Activated naive CD8-positive, alpha-beta T cell treated with anti-CD3 and anti-CD28 coated beads, Interleukin-2, amount 10 ng/mL, durations not matched to agents 7 days and 5 days (primary cell): ENCODE measurements around the gene DNALI1. TPM values are rescaled to one million over a fixed set of nuclear protein-coding genes. Genes with fewer than 3 reads are reported as not detected.

Experiments
- ATAC-seq: fragments of 150-1000 bp; cut with Tn5 transposase; one replicate; pipeline ENCODE4 v1.10.0; 2021; ENCODE audit warnings: low read depth, moderate library complexity
- POLR2A ChIA-PET: fragments of 350-600 bp; sonication (Branson Sonifier 250); formaldehyde crosslinking; loops from one replicate; lab custom pipeline; 2021; ENCODE audit warnings: antibody characterized with exemption; lab: Charles Lee
- DNase-seq: peaks from one replicate; pipeline ENCODE4 v3.0.0; 2021
- H3K27ac Mint-ChIP-seq: one replicate; pipeline ENCODE4 v1.8.0; 2022; ENCODE audit warnings: mild to moderate bottlenecking, mixed read lengths
- H3K27me3 Mint-ChIP-seq: one replicate; pipeline ENCODE4 v1.8.0; 2022; ENCODE audit warnings: mild to moderate bottlenecking, moderate library complexity, mixed read lengths
- H3K36me3 Mint-ChIP-seq: one replicate; pipeline ENCODE4 v1.8.0; 2021; ENCODE audit warnings: mild to moderate bottlenecking, mixed read lengths
- H3K4me1 Mint-ChIP-seq: one replicate; pipeline ENCODE4 v1.8.0; 2021; ENCODE audit warnings: mixed read lengths
- H3K4me3 Mint-ChIP-seq: one replicate; pipeline ENCODE4 v1.8.0; 2022; ENCODE audit warnings: mild to moderate bottlenecking, moderate library complexity, mixed read lengths
- H3K9me3 Mint-ChIP-seq: one replicate; pipeline ENCODE4 v1.8.0; 2021; ENCODE audit warnings: mixed read lengths
- total RNA-seq, 2 experiments: library from RNA; stranded (reverse); gene quantifications; one replicate each; pipeline ENCODE4 v1.2.3, GENCODE V29; 2021

The DNALI1 gene
- total RNA-seq, 2 experiments from 2014 or later: 0.11 TPM; not detected in 1

- no peaks in the 10 kb centered on the region for H3K9me3 Mint-ChIP-seq
- H3K27me3 Mint-ChIP-seq: peaks cover 8% of the 10 kb centered on the region
- DNase-seq (no peak), ATAC-seq (no peak)
- H3K27ac Mint-ChIP-seq: peak overlapping the region; percentile 98
- H3K4me3 Mint-ChIP-seq: peak overlapping the region; percentile 100
- H3K36me3 Mint-ChIP-seq: peaks cover 5% of the 10 kb centered on the region
- H3K4me1 Mint-ChIP-seq: peaks cover 22% of the 10 kb centered on the region
- POLR2A ChIA-PET: interaction anchor here (1.2 to 1.8 kb wide), 3 partner anchors 86 to 212 kb away, joined by 4 to 17 read pairs (median 7); partner anchors contain the start of genes C1orf122 and YRDC
Observed at GRCh38 chr1:37596182-37596667, 39.5 kb downstream of the DNALI1 start.

DNA sequence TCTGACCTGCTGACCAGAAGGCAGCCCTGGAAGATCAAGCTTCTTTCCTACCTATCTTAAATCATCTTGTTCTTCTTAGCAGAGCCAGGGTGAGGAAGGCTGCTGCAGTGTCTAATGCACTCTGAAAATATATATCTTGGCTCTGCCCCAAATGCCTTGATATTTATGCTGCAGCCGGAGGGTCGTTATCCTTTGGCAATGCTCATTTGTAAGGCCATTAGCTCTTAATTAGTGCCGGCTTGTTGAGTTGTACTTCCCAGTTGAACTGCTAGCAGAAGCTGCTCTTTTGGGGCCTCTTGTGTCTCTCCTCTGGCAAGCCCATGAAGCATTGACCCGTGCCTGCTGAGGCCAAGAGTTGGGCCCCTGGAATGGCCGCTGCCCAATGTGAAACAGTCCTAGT is 43.2 kb downstream of the DNALI1 start:
- ATAC-seq (no peak), DNase-seq (no peak)
- POLR2A ChIA-PET: no interaction called here
- H3K36me3 Mint-ChIP-seq: no peaks in the 10 kb centered on the region
- H3K27me3 Mint-ChIP-seq: peaks cover 21% of the 10 kb centered on the region
- no peak overlapping the region for H3K27ac Mint-ChIP-seq
- H3K9me3 Mint-ChIP-seq: no peaks in the 10 kb centered on the region
- H3K4me1 Mint-ChIP-seq: peaks cover 9% of the 10 kb centered on the region
- H3K4me3 Mint-ChIP-seq: no peak overlapping the region

DNA sequence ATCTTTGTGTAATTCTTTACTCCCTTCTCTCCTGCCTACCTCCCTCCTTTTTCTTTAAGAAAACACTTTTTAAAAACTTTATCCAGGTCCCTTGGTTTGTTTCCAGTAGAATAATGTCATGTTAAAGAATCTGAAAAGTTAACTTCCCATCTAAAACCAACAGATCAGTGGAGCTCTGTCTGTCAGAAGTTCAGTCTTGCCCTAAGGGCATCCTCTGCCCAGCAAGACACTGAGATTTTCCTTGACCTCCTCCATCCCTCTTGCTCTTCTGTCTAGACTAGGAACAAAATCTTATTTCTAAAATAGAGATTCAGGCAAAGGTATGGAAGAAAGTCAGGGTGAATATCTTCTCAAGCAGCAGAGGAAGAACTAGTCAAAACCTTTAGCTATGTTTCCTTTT is 44.7 kb downstream of the DNALI1 start:
- Mint-ChIP-seq H3K36me3 (no peaks in the 10 kb centered on the region), H3K4me3 (no peak overlapping the region), H3K4me1 (no peaks in the 10 kb centered on the region), H3K27ac (no peak overlapping the region), H3K9me3 (no peaks in the 10 kb centered on the region), H3K27me3 (peaks cover 29% of the 10 kb centered on the region)
- POLR2A ChIA-PET: no interaction called here
- DNase-seq (no peak), ATAC-seq (no peak)

DNA sequence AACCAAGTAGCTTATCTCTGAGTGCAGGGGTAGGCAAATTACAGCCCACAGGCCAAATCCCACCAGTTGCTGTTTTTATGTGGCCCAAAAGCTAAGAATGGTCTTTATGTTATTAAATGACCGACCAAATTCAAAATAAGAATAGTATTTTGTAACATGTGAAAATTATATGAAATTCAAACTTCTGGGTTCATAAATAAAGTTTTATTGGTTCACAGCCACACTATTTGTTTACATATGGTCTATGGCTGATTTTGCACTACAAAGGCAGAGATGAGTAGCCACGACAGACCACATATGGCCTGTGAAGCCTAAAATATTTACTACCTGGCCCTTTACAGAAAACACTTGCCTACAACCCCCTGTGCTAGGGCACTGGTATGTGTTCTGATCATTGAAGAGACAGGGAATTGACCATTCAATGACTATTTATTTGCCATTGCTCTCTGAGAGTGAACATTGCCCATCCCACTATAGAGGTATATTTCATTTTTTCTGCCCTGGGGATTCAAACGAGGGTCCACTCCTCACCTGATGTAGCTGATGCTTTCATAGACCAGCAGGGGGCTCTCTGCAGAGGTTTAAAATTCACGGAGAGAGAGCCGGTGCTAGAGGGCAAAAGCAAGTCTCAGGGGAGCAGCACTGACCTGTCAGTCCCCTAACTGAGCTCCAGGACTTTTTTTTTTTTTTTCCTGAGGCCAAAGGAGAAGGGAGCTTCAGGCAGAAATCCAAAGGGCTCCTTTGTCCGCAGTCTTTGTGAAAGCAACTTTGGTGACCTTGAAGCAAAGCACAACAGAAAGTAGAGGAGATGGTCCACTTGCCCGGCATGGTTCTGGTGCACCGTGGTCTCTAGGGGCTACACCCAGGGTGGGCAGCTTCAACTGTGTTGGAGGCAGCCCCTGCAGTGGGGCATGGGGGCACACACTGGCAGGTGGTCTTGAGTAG is 46.3 kb downstream of the DNALI1 start:
- POLR2A ChIA-PET: no interaction called here
- DNase-seq: no peak
- no peaks in the 10 kb centered on the region for H3K36me3 Mint-ChIP-seq
- H3K9me3 Mint-ChIP-seq: no peaks in the 10 kb centered on the region
- peaks cover 27% of the 10 kb centered on the region for H3K27me3 Mint-ChIP-seq
- H3K27ac Mint-ChIP-seq: no peak overlapping the region
- no peak for ATAC-seq
- no peak overlapping the region for H3K4me3 Mint-ChIP-seq
- no peaks in the 10 kb centered on the region for H3K4me1 Mint-ChIP-seq

GRCh38 chr1:37605061-37605650 is 48.4 kb downstream of the DNALI1 start:
- H3K27me3 Mint-ChIP-seq: peaks cover 26% of the 10 kb centered on the region
- POLR2A ChIA-PET: no interaction called here
- no peak for DNase-seq
- H3K4me1 Mint-ChIP-seq: no peaks in the 10 kb centered on the region
- H3K9me3 Mint-ChIP-seq: no peaks in the 10 kb centered on the region
- ATAC-seq: no peak
- no peak overlapping the region for H3K4me3 Mint-ChIP-seq
- H3K36me3 Mint-ChIP-seq: no peaks in the 10 kb centered on the region
- no peak overlapping the region for H3K27ac Mint-ChIP-seq

DNA sequence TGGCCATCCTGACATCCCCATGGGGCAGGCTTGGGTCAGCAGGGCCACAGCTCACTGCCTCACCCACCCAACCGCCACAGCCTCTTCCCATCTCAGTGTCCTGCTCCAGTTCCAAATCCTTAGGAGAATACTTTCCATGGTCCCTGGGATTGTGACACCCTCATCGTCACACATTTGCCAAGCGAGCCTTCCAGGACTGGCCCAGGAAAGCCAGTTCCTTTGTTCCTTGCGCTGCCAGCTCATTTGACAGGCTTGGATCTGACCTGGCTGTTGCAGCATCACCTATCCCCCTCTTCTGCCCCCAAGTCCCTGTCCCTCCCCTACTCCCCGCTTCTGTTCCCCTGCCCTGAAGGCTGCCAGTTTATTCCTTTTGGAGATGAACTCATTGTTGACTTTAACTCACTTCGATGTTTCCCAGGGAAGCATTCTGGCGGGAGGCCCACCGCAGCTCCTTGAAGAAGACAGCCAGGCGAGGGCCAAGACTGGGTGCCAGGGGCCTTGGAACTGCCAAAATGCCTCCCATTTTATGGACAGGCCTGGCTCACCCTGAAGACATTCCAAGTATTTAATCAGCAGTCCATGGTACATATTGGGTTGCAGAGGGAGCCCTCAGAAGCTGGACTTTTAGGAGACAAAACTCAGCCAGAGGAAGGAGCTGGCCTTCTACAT is 49.2 kb downstream of the DNALI1 start:
- DNase-seq: no peak
- Mint-ChIP-seq H3K27ac (no peak overlapping the region), H3K36me3 (no peaks in the 10 kb centered on the region), H3K4me3 (no peak overlapping the region), H3K27me3 (peaks cover 22% of the 10 kb centered on the region), H3K9me3 (no peaks in the 10 kb centered on the region), H3K4me1 (no peaks in the 10 kb centered on the region)
- ATAC-seq: no peak
- POLR2A ChIA-PET: no interaction called here

GRCh38 chr1:37606481-37607263 is 49.9 kb downstream of the DNALI1 start:
- Mint-ChIP-seq H3K4me3 (no peak overlapping the region), H3K27ac (no peak overlapping the region), H3K27me3 (peaks cover 17% of the 10 kb centered on the region), H3K4me1 (no peaks in the 10 kb centered on the region), H3K36me3 (no peaks in the 10 kb centered on the region), H3K9me3 (no peaks in the 10 kb centered on the region)
- no peak for ATAC-seq
- POLR2A ChIA-PET: no interaction called here
- DNase-seq: no peak

- POLR2A ChIA-PET: no interaction called here
- no peak overlapping the region for H3K27ac Mint-ChIP-seq
- no peak for ATAC-seq
- no peaks in the 10 kb centered on the region for H3K36me3 Mint-ChIP-seq
- DNase-seq: no peak
- H3K27me3 Mint-ChIP-seq: peaks cover 20% of the 10 kb centered on the region
- no peaks in the 10 kb centered on the region for H3K9me3 Mint-ChIP-seq
- H3K4me1 Mint-ChIP-seq: no peaks in the 10 kb centered on the region
- H3K4me3 Mint-ChIP-seq: no peak overlapping the region
Observed at GRCh38 chr1:37609002-37609401, 52.3 kb downstream of the DNALI1 start.

DNA sequence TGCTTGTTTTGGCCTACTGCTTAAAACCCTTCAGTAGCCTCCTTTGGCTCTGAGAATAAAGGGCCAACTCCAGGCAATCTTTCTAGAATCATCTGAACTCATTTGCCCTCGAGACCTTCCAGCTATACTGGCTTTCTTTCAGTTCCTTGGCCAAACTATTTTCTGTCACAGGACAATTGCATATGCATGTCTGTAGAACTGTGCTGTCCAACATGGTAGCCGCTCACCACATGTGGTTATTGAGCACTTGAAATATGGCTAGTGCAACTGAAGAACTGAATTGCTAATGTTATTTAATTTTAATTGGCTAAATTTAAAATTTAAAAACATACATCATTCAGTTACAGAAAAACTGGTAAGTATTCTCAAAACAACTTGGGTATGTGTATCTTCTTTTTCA is 53.3 kb downstream of the DNALI1 start:
- Mint-ChIP-seq H3K9me3 (no peaks in the 10 kb centered on the region), H3K4me3 (no peak overlapping the region), H3K4me1 (no peaks in the 10 kb centered on the region), H3K36me3 (no peaks in the 10 kb centered on the region), H3K27ac (no peak overlapping the region), H3K27me3 (peaks cover 17% of the 10 kb centered on the region)
- POLR2A ChIA-PET: interaction anchor here (0.6 kb wide), 1 partner anchor 107 kb away, joined by 4 read pairs; no protein-coding TSS in a partner anchor
- ATAC-seq: no peak
- DNase-seq: no peak

DNA sequence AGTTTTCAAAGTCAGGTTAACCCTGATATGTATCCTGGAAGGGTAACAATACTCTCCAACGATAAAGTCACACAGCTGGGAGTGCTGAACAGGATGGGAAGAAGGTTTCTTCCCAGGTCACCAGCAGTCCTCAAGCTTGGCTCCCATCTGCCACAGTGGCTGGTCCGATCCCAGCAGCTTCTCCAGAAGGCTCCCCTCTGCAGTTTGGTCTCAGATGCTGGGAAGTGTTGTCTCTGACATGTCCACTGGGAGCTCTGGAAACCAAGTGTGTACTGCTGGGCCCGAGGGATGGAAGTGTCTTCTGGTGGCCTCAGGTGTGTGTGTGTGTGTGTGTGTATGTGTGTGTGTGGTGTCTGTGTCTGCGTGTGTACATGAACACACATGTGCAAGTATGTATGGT is 55.4 kb downstream of the DNALI1 start:
- Mint-ChIP-seq H3K4me1 (no peaks in the 10 kb centered on the region), H3K9me3 (no peaks in the 10 kb centered on the region), H3K36me3 (no peaks in the 10 kb centered on the region), H3K27ac (no peak overlapping the region), H3K4me3 (no peak overlapping the region), H3K27me3 (peaks cover 25% of the 10 kb centered on the region)
- DNase-seq (no peak), ATAC-seq (no peak)
- POLR2A ChIA-PET: no interaction called here

DNA sequence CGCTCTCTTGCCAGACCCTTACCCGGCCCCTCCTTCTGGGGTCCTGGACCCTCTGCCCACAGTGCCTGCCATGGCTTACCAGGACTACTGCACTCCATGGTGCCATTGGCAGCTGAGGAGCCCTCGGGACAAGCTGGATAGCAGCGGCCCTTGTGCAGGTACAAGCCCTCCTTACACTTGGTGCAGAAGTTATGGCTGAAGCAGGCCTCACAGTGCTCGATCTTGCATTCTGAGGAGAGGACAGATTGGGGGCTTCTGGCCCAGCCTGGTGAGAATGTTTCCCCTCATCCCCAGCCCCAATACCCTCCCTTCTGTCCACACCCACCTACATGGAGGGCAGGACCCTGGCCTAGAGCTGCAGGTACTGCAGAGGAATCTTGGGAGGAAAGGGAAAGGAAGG is 57.4 kb downstream of the DNALI1 start:
- no peaks in the 10 kb centered on the region for H3K36me3 Mint-ChIP-seq
- H3K9me3 Mint-ChIP-seq: no peaks in the 10 kb centered on the region
- H3K4me3 Mint-ChIP-seq: no peak overlapping the region
- H3K27me3 Mint-ChIP-seq: peaks cover 39% of the 10 kb centered on the region
- ATAC-seq: no peak
- no peak overlapping the region for H3K27ac Mint-ChIP-seq
- no peaks in the 10 kb centered on the region for H3K4me1 Mint-ChIP-seq
- DNase-seq: no peak
- POLR2A ChIA-PET: no interaction called here

GRCh38 chr1:37616330-37616729 is 59.6 kb downstream of the DNALI1 start:
- H3K4me3 Mint-ChIP-seq: no peak overlapping the region
- H3K9me3 Mint-ChIP-seq: no peaks in the 10 kb centered on the region
- DNase-seq: no peak
- no peaks in the 10 kb centered on the region for H3K4me1 Mint-ChIP-seq
- no peak overlapping the region for H3K27ac Mint-ChIP-seq
- no peak for ATAC-seq
- POLR2A ChIA-PET: no interaction called here
- no peaks in the 10 kb centered on the region for H3K36me3 Mint-ChIP-seq
- peaks cover 44% of the 10 kb centered on the region for H3K27me3 Mint-ChIP-seq
